H1 (cell line): ENCODE measurements around the gene DLX2. TPM values are rescaled to one million over a fixed set of nuclear protein-coding genes. Genes with fewer than 3 reads are reported as not detected.

ENCODE experiments used
- CTCF ChIA-PET: fragments of 300-600 bp; sonication (Branson Sonifier 250); formaldehyde crosslinking; loops from one replicate; lab custom pipeline; 2021; ENCODE audit not compliant: partially characterized antibody; lab: Charles Lee
- POLR2A ChIA-PET: fragments of 300-600 bp; sonication (Branson Sonifier 250); formaldehyde crosslinking; loops from one replicate; lab custom pipeline; 2021; ENCODE audit warnings: inconsistent platforms; ENCODE audit not compliant: partially characterized antibody; lab: Charles Lee
- DNase-seq, 2 experiments: peaks; one replicate each; pipeline versions ENCODE4 v3.0.0 to v3.0.0-alpha.2; 2010 to 2022; ENCODE audit warnings: low spot score in 2 of 2, low read depth in 1 of 2, mixed read lengths in 1 of 2
- FAIRE-seq: peaks from 2 replicates; lab custom pipeline; 2011; peaks lifted over from hg19 to GRCh38; lab: Jason Lieb, UNC
- H2AFZ ChIP-seq: 2 replicates; pipeline ENCODE4 v1.8.1; 2012; ENCODE audit warnings: low read length, inconsistent platforms
- H2AK5ac ChIP-seq: 2 replicates; pipeline ENCODE4 v1.6.1; 2013; ENCODE audit warnings: low read depth, low read length
- H2BK120ac ChIP-seq: replicated peaks from 2 replicates; pipeline ENCODE3; 2013; ENCODE audit warnings: low read depth, low read length, inconsistent platforms
- H2BK12ac ChIP-seq: 2 replicates; pipeline ENCODE4 v1.6.1; 2013; ENCODE audit warnings: low read depth, low read length
- H2BK15ac ChIP-seq: 2 replicates; pipeline ENCODE4 v1.6.1; 2013; ENCODE audit warnings: low read length
- H2BK20ac ChIP-seq: 2 replicates; pipeline ENCODE4 v1.6.1; 2013; ENCODE audit warnings: low read length
- H2BK5ac ChIP-seq: 2 replicates; pipeline ENCODE4 v1.6.1; 2013; ENCODE audit warnings: low read depth, low read length
- H3K14ac ChIP-seq: 2 replicates; pipeline ENCODE4 v1.6.1; 2013; ENCODE audit warnings: inconsistent platforms; ENCODE audit not compliant: insufficient read length
- H3K18ac ChIP-seq: 2 replicates; pipeline ENCODE4 v1.6.1; 2013; ENCODE audit warnings: low read length; ENCODE audit errors: extremely low read depth
- H3K23ac ChIP-seq: 2 replicates; pipeline ENCODE4 v1.6.1; 2013; ENCODE audit warnings: inconsistent platforms; ENCODE audit not compliant: insufficient read length
- H3K23me2 ChIP-seq: 2 replicates; pipeline ENCODE4 v1.6.1; 2013; ENCODE audit warnings: low read depth, low read length
- H3K27ac ChIP-seq: 2 replicates; pipeline ENCODE4 v1.6.1; 2011; ENCODE audit warnings: low read depth, low read length, inconsistent platforms
- H3K27me3 ChIP-seq, 4 experiments: replicated peaks in 1 of 4; 1 replicate in 1 of 4; 2 replicates in 3 of 4; pipeline versions ENCODE4 v1.6.1 to v1.8.1; 2011 to 2013; ENCODE audit warnings: low read length in 3 of 4, mild to moderate bottlenecking in 3 of 4, inconsistent platforms in 2 of 4, mixed read lengths in 2 of 4, moderate library complexity in 1 of 4; ENCODE audit not compliant: control insufficient read depth in 3 of 4, insufficient read depth in 3 of 4; ENCODE audit errors: extremely low read depth in 1 of 4
- H3K36me3 ChIP-seq, 4 experiments: 2 replicates each; pipeline versions ENCODE4 v1.6.1 to v1.8.1; 2011 to 2013; ENCODE audit warnings: mild to moderate bottlenecking in 4 of 4, low read length in 3 of 4, moderate library complexity in 2 of 4, control low read depth in 1 of 4, inconsistent platforms in 1 of 4; ENCODE audit not compliant: insufficient read depth in 4 of 4, control insufficient read depth in 2 of 4
- H3K4ac ChIP-seq: replicated peaks from 2 replicates; pipeline ENCODE3; 2013; ENCODE audit warnings: low read length, low read depth, mixed read lengths, inconsistent platforms; ENCODE audit not compliant: insufficient read length
- H3K4me1 ChIP-seq, 4 experiments: replicated peaks in 1 of 4; 1 replicate in 1 of 4; 2 replicates in 3 of 4; pipeline versions ENCODE4 v1.6.1 to v1.8.1; 2011 to 2013; ENCODE audit warnings: low read length in 3 of 4, inconsistent platforms in 2 of 4, mixed read lengths in 1 of 4; ENCODE audit not compliant: insufficient read depth in 4 of 4, control insufficient read depth in 3 of 4
- H3K4me2 ChIP-seq, 2 experiments: 2 replicates each; pipeline versions ENCODE4 v1.6.1 to v1.8.1; 2011 to 2013; ENCODE audit warnings: low read depth in 2 of 2, low read length in 2 of 2, control low read depth in 1 of 2, inconsistent platforms in 1 of 2, mild to moderate bottlenecking in 1 of 2; ENCODE audit not compliant: insufficient read depth in 1 of 2
- H3K4me3 ChIP-seq, 4 experiments: fragments of 200-600, 300-600 bp in 1 of 4; sonication (generic), shearing (Covaris generic), sonication (Bioruptor Twin) in 1 of 4; 2 replicates each; pipeline versions ENCODE4 v1.5.1 to v1.8.1; 2011 to 2016; ENCODE audit warnings: low read length in 4 of 4, low read depth in 3 of 4, control low read depth in 2 of 4, inconsistent platforms in 2 of 4, mild to moderate bottlenecking in 2 of 4, mixed read lengths in 1 of 4, moderate library complexity in 1 of 4; ENCODE audit not compliant: insufficient read depth in 2 of 4; ENCODE audit errors: extremely low read depth in 1 of 4
- H3K56ac ChIP-seq: replicated peaks from 2 replicates; pipeline ENCODE3; 2013; ENCODE audit warnings: low read depth, mild to moderate bottlenecking, mixed read lengths, low read length, inconsistent platforms; ENCODE audit not compliant: insufficient read length
- H3K79me1 ChIP-seq: 2 replicates; pipeline ENCODE4 v1.6.1; 2013; ENCODE audit warnings: low read depth, low read length, control low read depth
- H3K79me2 ChIP-seq, 2 experiments: 2 replicates each; pipeline versions ENCODE4 v1.6.1 to v1.8.1; 2012 to 2013; ENCODE audit warnings: low read length in 2 of 2, mild to moderate bottlenecking in 2 of 2, inconsistent platforms in 1 of 2; ENCODE audit not compliant: insufficient read depth in 2 of 2, control insufficient read depth in 1 of 2
- H3K9ac ChIP-seq, 4 experiments: replicated peaks in 1 of 4; 1 replicate in 1 of 4; 2 replicates in 3 of 4; pipeline versions ENCODE4 v1.6.1 to v1.8.1; 2011 to 2013; ENCODE audit warnings: low read depth in 3 of 4, low read length in 3 of 4, control low read depth in 2 of 4, mild to moderate bottlenecking in 2 of 4, moderate library complexity in 2 of 4, inconsistent platforms in 1 of 4; ENCODE audit errors: extremely low read depth in 1 of 4
- H3K9me3 ChIP-seq, 2 experiments: 2 replicates each; pipeline versions ENCODE4 v1.6.1 to v1.8.1; 2012 to 2013; ENCODE audit warnings: mild to moderate bottlenecking in 2 of 2, moderate library complexity in 2 of 2, control low read depth in 1 of 2, inconsistent platforms in 1 of 2, low read depth in 1 of 2, low read length in 1 of 2, mixed read lengths in 1 of 2; ENCODE audit not compliant: insufficient read depth in 2 of 2
- H4K20me1 ChIP-seq, 2 experiments: replicated peaks in 1 of 2; 2 replicates each; pipeline versions ENCODE3 to v1.8.1; 2011 to 2013; ENCODE audit warnings: inconsistent platforms in 2 of 2, low read length in 2 of 2, mild to moderate bottlenecking in 1 of 2; ENCODE audit not compliant: insufficient read depth in 2 of 2, control insufficient read depth in 1 of 2
- H4K5ac ChIP-seq: 2 replicates; pipeline ENCODE4 v1.6.1; 2013; ENCODE audit warnings: low read length, low read depth, mixed read lengths, inconsistent platforms; ENCODE audit not compliant: insufficient read length
- H4K8ac ChIP-seq: 2 replicates; pipeline ENCODE4 v1.8.0; 2013; ENCODE audit warnings: mild to moderate bottlenecking, moderate library complexity, low read length, inconsistent platforms; ENCODE audit not compliant: insufficient read depth; ENCODE audit errors: extremely low read depth
- H4K91ac ChIP-seq: replicated peaks from 2 replicates; pipeline ENCODE3; 2013; ENCODE audit warnings: low read length, mixed read lengths, inconsistent platforms; ENCODE audit not compliant: insufficient read length
- ASH2L ChIP-seq: fragments of 200-600, 300-600 bp; sonication (generic); IDR thresholded peaks from one replicate; pipeline ENCODE4 v1.7.1; 2017; ENCODE audit warnings: low read length
- EZH2 ChIP-seq: fragments of 200-600 bp; sonication (generic); IDR thresholded peaks from 2 replicates; pipeline ENCODE4 v1.7.1; 2012; ENCODE audit warnings: low read depth, mild to moderate bottlenecking, moderate library complexity, low read length, inconsistent platforms; ENCODE audit not compliant: severe bottlenecking
- WGBS, 2 experiments: shearing (Covaris generic) in 1 of 2; methylation state at CpG; one replicate each; pipeline versions ENCODE4 v1.1.6 to v1.1.7; 2013 to 2015; ENCODE audit warnings: low lambda C conversion rate in 2 of 2, mixed read lengths in 2 of 2, inconsistent platforms in 1 of 2, low coverage in 1 of 2, missing lambda C conversion rate in 1 of 2; ENCODE audit not compliant: insufficient replicate concordance in 2 of 2, insufficient coverage in 1 of 2, insufficient read length in 1 of 2; ENCODE audit errors: extremely low coverage in 1 of 2, missing lambda C conversion rate in 1 of 2; 5-methylcytosine and 5-hydroxymethylcytosine counted together
- polyA plus RNA-seq, 7 experiments: library from polyadenylated mRNA; depleted of rRNA in 3 of 7; stranded (reverse) in 5 of 7; unstranded in 2 of 7; fragments of >200 nt in 5 of 7; fragments of 200-250 nt in 2 of 7; gene quantifications; 1 replicate in 5 of 7; 2 replicates in 1 of 7; 4 replicates in 1 of 7; pipeline versions ENCODE4 v1.2.1 to v1.2.3, GENCODE V29; 2011 to 2013; ENCODE audit warnings: missing spikeins in 2 of 7, mixed read lengths in 2 of 7
- total RNA-seq: library from RNA; stranded (reverse); fragmentation: NEBNext Ultra II Directional; extraction: Animal tissue kit (Norgen Biotek cat#: 25700); gene quantifications from 2 replicates; pipeline ENCODE4 v1.2.1, GENCODE V29; 2021
- TF ChIP-seq, protein P1 (sequence below): IDR thresholded peaks from 2 replicates; pipeline ENCODE4 v1.6.1; 2011; ENCODE audit warnings: low read depth, mild to moderate bottlenecking, low read length; ENCODE audit not compliant: insufficient read depth

DLX2 gene
- total and polyA plus RNA-seq, 2 of the 8 experiments (the other 6 are each of a cell fraction or from before 2014, with no cell fraction given), result 0.45 TPM; not detected in 1

DNA sequence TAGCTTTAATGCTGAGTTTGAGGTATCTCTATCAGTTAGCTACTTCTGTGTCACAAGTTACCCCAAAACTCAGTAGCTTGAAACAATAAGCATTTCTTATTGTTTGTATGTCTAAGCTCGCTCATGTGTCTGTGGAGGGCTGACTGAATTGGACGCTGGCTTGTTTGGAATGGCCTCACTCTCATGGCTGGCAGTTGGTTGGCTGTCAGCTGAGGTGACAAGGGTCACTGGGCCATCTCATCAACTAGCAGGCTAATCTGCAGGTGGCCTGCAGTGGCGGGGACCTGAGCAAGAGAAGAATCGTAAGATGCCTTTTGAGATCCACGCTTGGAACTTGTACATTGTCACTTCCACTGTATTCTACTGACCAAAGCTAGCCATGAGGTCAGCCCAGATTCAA, 13.4 kb upstream of the DLX2 start:
- H3K79me2 ChIP-seq, result no peaks in the 10 kb centered on the region
- no peak overlapping the region for H3K18ac ChIP-seq
- no peak overlapping the region for H2AFZ ChIP-seq
- H3K27ac ChIP-seq, result no peak overlapping the region
- POLR2A ChIA-PET, result no interaction called here
- H3K36me3 ChIP-seq, result no peaks in the 10 kb centered on the region
- no peak overlapping the region for H2BK15ac ChIP-seq
- H3K79me1 ChIP-seq, result no peaks in the 10 kb centered on the region
- H3K56ac ChIP-seq, result no peak overlapping the region
- H3K9ac ChIP-seq, result no peak overlapping the region
- H2BK5ac ChIP-seq, result no peak overlapping the region
- no peak overlapping the region for H3K4ac ChIP-seq
- H3K27me3 ChIP-seq, result peaks cover 0 to 15% (median 8%) of the 10 kb centered on the region in 4 experiments; a peak in 4 of 7 replicates
- no peak overlapping the region for H2BK20ac ChIP-seq
- CTCF ChIA-PET, result interaction anchor here (1.0 to 4.8 kb wide), 5 partner anchors 11 to 412 kb away, joined by 3 to 38 read pairs (median 3); no protein-coding TSS in a partner anchor
- H3K4me2 ChIP-seq, result no peak overlapping the region
- no peaks in the 10 kb centered on the region for H3K4me1 ChIP-seq
- H3K14ac ChIP-seq, result no peak overlapping the region
- no peak overlapping the region for H2BK12ac ChIP-seq
- DNase-seq (no peak), FAIRE-seq (no peak)
- 75% methylated on average over 5 of the region's 5 CpGs; no CpG with 5 or more reads in 1 of the 2 experiments for WGBS, 2 experiments
- H3K23me2 ChIP-seq, result no peaks in the 10 kb centered on the region
- H4K20me1 ChIP-seq, result peaks cover 0 to 5% of the 10 kb centered on the region in 2 experiments
- no peak overlapping the region for H4K5ac ChIP-seq
- H4K91ac ChIP-seq, result no peak overlapping the region
- no peak overlapping the region for H3K4me3 ChIP-seq
- no peaks in the 10 kb centered on the region for H3K9me3 ChIP-seq
- TF ChIP-seq ASH2L, result no peak
- TF ChIP-seq, protein P1, sequence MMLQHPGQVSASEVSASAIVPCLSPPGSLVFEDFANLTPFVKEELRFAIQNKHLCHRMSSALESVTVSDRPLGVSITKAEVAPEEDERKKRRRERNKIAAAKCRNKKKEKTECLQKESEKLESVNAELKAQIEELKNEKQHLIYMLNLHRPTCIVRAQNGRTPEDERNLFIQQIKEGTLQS, result no peak
- TF ChIP-seq EZH2, result no peak
- no peak overlapping the region for H3K23ac ChIP-seq
- no peak overlapping the region for H4K8ac ChIP-seq
- H2BK120ac ChIP-seq, result no peak overlapping the region
- no peak overlapping the region for H2AK5ac ChIP-seq
